H9 (cell line): Measurements from ENCODE around the gene CDK2AP2. TPM values are rescaled to one million over a fixed set of nuclear protein-coding genes. Genes with fewer than 3 reads are reported as not detected.

ENCODE experiments used
- DNase-seq: peaks from one replicate; pipeline ENCODE4 v3.0.0-alpha.2; 2017
- H2AFZ ChIP-seq: one replicate; pipeline ENCODE4 v1.6.1; 2013; ENCODE audit warnings: mild to moderate bottlenecking, low read length, control low read depth, moderate library complexity
- H2AK5ac ChIP-seq: 2 replicates; pipeline ENCODE4 v1.6.1; 2013; ENCODE audit warnings: low read length, control low read depth, mixed read lengths; ENCODE audit not compliant: insufficient read length
- H2BK120ac ChIP-seq: one replicate; pipeline ENCODE4 v1.6.1; 2013; ENCODE audit warnings: low read depth, mild to moderate bottlenecking, low read length, control low read depth, inconsistent platforms; ENCODE audit not compliant: poor library complexity, severe bottlenecking
- H2BK12ac ChIP-seq: 2 replicates; pipeline ENCODE4 v1.6.1; 2013; ENCODE audit warnings: low read length, control low read depth, mixed read lengths, low read depth; ENCODE audit not compliant: insufficient read length
- H2BK15ac ChIP-seq: 2 replicates; pipeline ENCODE4 v1.6.1; 2013; ENCODE audit warnings: low read depth, low read length, control low read depth
- H2BK20ac ChIP-seq: one replicate; pipeline ENCODE4 v1.6.1; 2013; ENCODE audit warnings: low read depth, mild to moderate bottlenecking, low read length, control low read depth, inconsistent platforms; ENCODE audit not compliant: poor library complexity, severe bottlenecking
- H2BK5ac ChIP-seq: 2 replicates; pipeline ENCODE4 v1.6.1; 2013; ENCODE audit warnings: low read length, control low read depth, mixed read lengths; ENCODE audit not compliant: insufficient read length
- H3K14ac ChIP-seq: 2 replicates; pipeline ENCODE4 v1.6.1; 2013; ENCODE audit warnings: low read length, control low read depth; ENCODE audit not compliant: insufficient read depth
- H3K18ac ChIP-seq: 2 replicates; pipeline ENCODE4 v1.6.1; 2013; ENCODE audit warnings: low read depth, mild to moderate bottlenecking, mixed read lengths, low read length, control low read depth; ENCODE audit not compliant: insufficient read length
- H3K23ac ChIP-seq: 2 replicates; pipeline ENCODE4 v1.6.1; 2013; ENCODE audit warnings: low read length, control low read depth, mixed read lengths, low read depth; ENCODE audit not compliant: insufficient read length
- H3K23me2 ChIP-seq: 2 replicates; pipeline ENCODE4 v1.6.1; 2013; ENCODE audit warnings: low read depth, mild to moderate bottlenecking, mixed read lengths, low read length, control low read depth; ENCODE audit not compliant: insufficient read length, poor library complexity, severe bottlenecking
- H3K27ac ChIP-seq: 2 replicates; pipeline ENCODE4 v1.5.1; 2013; ENCODE audit warnings: low read length, control low read depth, mixed read lengths, low read depth; ENCODE audit not compliant: insufficient read length
- H3K27me3 ChIP-seq: 2 replicates; pipeline ENCODE4 v1.6.1; 2013; ENCODE audit warnings: low read length, control low read depth, inconsistent platforms; ENCODE audit not compliant: insufficient read depth
- H3K4ac ChIP-seq: 2 replicates; pipeline ENCODE4 v1.6.1; 2013; ENCODE audit warnings: low read depth, mild to moderate bottlenecking, control low read depth, inconsistent platforms, low read length, moderate library complexity
- H3K4me1 ChIP-seq: 2 replicates; pipeline ENCODE4 v1.6.1; 2013; ENCODE audit warnings: low read length, control low read depth, inconsistent platforms; ENCODE audit not compliant: insufficient read depth
- H3K4me2 ChIP-seq: 2 replicates; pipeline ENCODE4 v1.6.1; 2013; ENCODE audit warnings: low read length, control low read depth, mixed read lengths; ENCODE audit not compliant: insufficient read length, insufficient read depth
- H3K56ac ChIP-seq: 2 replicates; pipeline ENCODE4 v1.6.1; 2013; ENCODE audit warnings: low read depth, mild to moderate bottlenecking, mixed read lengths, low read length, control low read depth; ENCODE audit not compliant: insufficient read length
- H3K79me1 ChIP-seq: 2 replicates; pipeline ENCODE4 v1.6.1; 2013; ENCODE audit warnings: low read depth, mild to moderate bottlenecking, moderate library complexity, low read length, control low read depth, inconsistent platforms; ENCODE audit not compliant: insufficient read depth, poor library complexity, severe bottlenecking
- H3K79me2 ChIP-seq: 2 replicates; pipeline ENCODE4 v1.6.1; 2013; ENCODE audit warnings: low read length, control low read depth, inconsistent platforms; ENCODE audit not compliant: insufficient read depth
- H3K9ac ChIP-seq: 2 replicates; pipeline ENCODE4 v1.6.1; 2013; ENCODE audit warnings: low read length, control low read depth, mixed read lengths; ENCODE audit not compliant: insufficient read length; ENCODE audit errors: extremely low read depth
- H3K9me3 ChIP-seq: one replicate; pipeline ENCODE4 v1.6.1; 2013; ENCODE audit warnings: low read depth, low read length, inconsistent platforms; ENCODE audit not compliant: control insufficient read depth
- H3T11ph ChIP-seq: one replicate; pipeline ENCODE4 v1.6.1; 2013; ENCODE audit warnings: mild to moderate bottlenecking, low read length, control low read depth, inconsistent platforms
- H4K20me1 ChIP-seq: one replicate; pipeline ENCODE4 v1.6.1; 2013; ENCODE audit not compliant: control insufficient read depth, insufficient read length, insufficient read depth
- H4K5ac ChIP-seq: 2 replicates; pipeline ENCODE4 v1.6.1; 2013; ENCODE audit warnings: low read depth, mild to moderate bottlenecking, mixed read lengths, low read length, control low read depth; ENCODE audit not compliant: insufficient read length
- H4K8ac ChIP-seq: replicated peaks from 2 replicates; pipeline ENCODE4 v1.6.1; 2013; ENCODE audit warnings: low read length, control low read depth, mixed read lengths, low read depth; ENCODE audit not compliant: insufficient read length
- H4K91ac ChIP-seq: 2 replicates; pipeline ENCODE4 v1.6.1; 2013; ENCODE audit warnings: low read depth, mild to moderate bottlenecking, moderate library complexity, mixed read lengths, low read length, control low read depth; ENCODE audit not compliant: insufficient read length
- H3K27ac Mint-ChIP-seq, 3 experiments: 2 replicates in 2 of 3; 3 replicates in 1 of 3; pipeline ENCODE4 v1.8.0; 2020 to 2021; ENCODE audit warnings: mixed read lengths in 3 of 3, mild to moderate bottlenecking in 1 of 3, moderate library complexity in 1 of 3
- H3K27me3 Mint-ChIP-seq: 2 replicates; pipeline ENCODE4 v1.8.0; 2021; ENCODE audit warnings: low read depth, mild to moderate bottlenecking, moderate library complexity, mixed read lengths
- H3K36me3 Mint-ChIP-seq, 3 experiments: 2 replicates in 2 of 3; 3 replicates in 1 of 3; pipeline ENCODE4 v1.8.0; 2020 to 2021; ENCODE audit warnings: low read depth in 3 of 3, mixed read lengths in 3 of 3; ENCODE audit not compliant: insufficient read depth in 1 of 3
- H3K4me1 Mint-ChIP-seq, 2 experiments: 2 replicates each; pipeline ENCODE4 v1.8.0; 2020; ENCODE audit warnings: mixed read lengths in 2 of 2
- H3K4me3 Mint-ChIP-seq, 2 experiments: 2 replicates in 1 of 2; 3 replicates in 1 of 2; pipeline ENCODE4 v1.8.0; 2020 to 2021; ENCODE audit warnings: mild to moderate bottlenecking in 2 of 2, mixed read lengths in 2 of 2, moderate library complexity in 1 of 2
- H3K9me3 Mint-ChIP-seq, 2 experiments: 2 replicates in 1 of 2; 3 replicates in 1 of 2; pipeline ENCODE4 v1.8.0; 2020; ENCODE audit warnings: mild to moderate bottlenecking in 2 of 2, mixed read lengths in 2 of 2, moderate library complexity in 1 of 2
- CTCF ChIP-seq: fragments of 200-600 bp; sonication (generic); conservative IDR thresholded peaks from 3 replicates; pipeline ENCODE4 v1.8.0; 2021; ENCODE audit warnings: antibody characterized with exemption, mild to moderate bottlenecking
- WGBS: extraction: QIAGEN DNeasy Blood & Tissue Kit; methylation state at CpG from one replicate; pipeline ENCODE4 v1.1.7; 2013; ENCODE audit warnings: missing lambda C conversion rate, low lambda C conversion rate, mixed read lengths; ENCODE audit not compliant: insufficient read length; ENCODE audit errors: extremely low coverage; 5-methylcytosine and 5-hydroxymethylcytosine counted together
- total RNA-seq: library from RNA; stranded (reverse); gene quantifications from 2 replicates; pipeline ENCODE4 v1.2.1, GENCODE V29; 2021

The CDK2AP2 gene
- total RNA-seq, 1 experiment from 2014 or later: 36.1 TPM

DNA sequence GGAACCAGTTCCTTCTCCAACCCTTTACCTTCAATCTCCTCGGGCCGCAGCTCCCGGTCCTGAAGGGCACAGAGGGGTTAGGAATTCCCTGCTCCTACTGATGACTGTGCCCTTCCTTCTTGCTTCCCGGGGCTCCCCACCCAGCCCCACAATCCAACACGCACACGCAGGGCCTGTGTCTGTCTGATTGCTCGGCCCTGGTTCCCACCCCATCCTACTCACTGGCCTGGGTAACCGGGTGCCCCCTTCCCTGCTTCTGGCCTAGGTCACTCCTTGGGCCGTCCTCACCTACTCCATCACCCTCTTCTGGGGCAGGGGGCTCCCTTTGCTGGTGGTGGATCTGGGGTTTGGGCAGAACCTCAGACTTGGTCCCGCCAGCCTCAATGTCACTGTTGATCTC lies 14.0 kb upstream of the CDK2AP2 start:
- Histone ChIP-seq H3K9me3 (no peaks in the 10 kb centered on the region), H3T11ph (no peak overlapping the region), H3K27ac (no peak overlapping the region), H3K27me3 (no peaks in the 10 kb centered on the region), H2BK20ac (no peak overlapping the region), H2BK15ac (no peak overlapping the region), H3K4me2 (no peak overlapping the region), H4K91ac (no peak overlapping the region), H3K23me2 (no peaks in the 10 kb centered on the region), H2BK12ac (no peak overlapping the region), H3K23ac (no peak overlapping the region), H3K4me1 (no peaks in the 10 kb centered on the region), H3K9ac (no peak overlapping the region), H3K18ac (no peak overlapping the region), H2BK120ac (no peak overlapping the region), H3K79me1 (no peaks in the 10 kb centered on the region), H4K5ac (no peak overlapping the region), H4K20me1 (no peaks in the 10 kb centered on the region), H2BK5ac (no peak overlapping the region), H2AK5ac (no peak overlapping the region), H3K56ac (no peak overlapping the region), H3K14ac (no peak overlapping the region), H4K8ac (no peak overlapping the region), H3K79me2 (no peaks in the 10 kb centered on the region), H2AFZ (no peak overlapping the region), H3K4ac (no peak overlapping the region)
- H3K4me3 Mint-ChIP-seq: no peak overlapping the region
- H3K9me3 Mint-ChIP-seq: no peaks in the 10 kb centered on the region
- H3K27me3 Mint-ChIP-seq: peaks cover 23% of the 10 kb centered on the region
- H3K27ac Mint-ChIP-seq: peak overlapping the region in 1 of 3 experiments; percentile 74; a peak in 1 of 7 replicates
- WGBS: no CpG with 5 or more reads among the region's 10 CpGs
- no peaks in the 10 kb centered on the region; a peak in 1 of 4 replicates for H3K4me1 Mint-ChIP-seq
- no peaks in the 10 kb centered on the region for H3K36me3 Mint-ChIP-seq
- DNase-seq: no peak
- no peak for TF ChIP-seq CTCF
